Activated naive CD4-positive, alpha-beta T cell treated with anti-CD3 and anti-CD28 coated beads, Interleukin-2, amount 50 U/mL, for 72 hours (primary cell): ENCODE data around the gene ATXN10. TPM values are rescaled to one million over a fixed set of nuclear protein-coding genes. Genes with fewer than 3 reads are reported as not detected.
"Not testable (repeated sequence)": the region's sequence is repeated elsewhere in the genome, so short reads cannot be mapped to it uniquely, and the experiment has no call there.

Source experiments
- ATAC-seq, 2 donors: fragments of 150-1000 bp; cut with Tn5 transposase; 2 replicates each; pipeline ENCODE4 v1.10.0; 2021; ENCODE audit warnings: mild to moderate bottlenecking in 2 of 2, moderate library complexity in 2 of 2
- DNase-seq, 2 donors: peaks; one replicate each; pipeline ENCODE4 v3.0.0; 2021 to 2022; ENCODE audit warnings: low spot score in 2 of 2
- H3K27ac Mint-ChIP-seq, 2 donors: one replicate each; pipeline ENCODE4 v1.8.0; 2022; ENCODE audit warnings: mild to moderate bottlenecking in 2 of 2, mixed read lengths in 2 of 2
- H3K36me3 Mint-ChIP-seq, 2 donors: one replicate each; pipeline ENCODE4 v1.8.0; 2022; ENCODE audit warnings: mixed read lengths in 2 of 2
- H3K9me3 Mint-ChIP-seq, 2 donors: one replicate each; pipeline ENCODE4 v1.8.0; 2022; ENCODE audit warnings: mixed read lengths in 2 of 2
- total RNA-seq, 2 donors: library from RNA; stranded (reverse); gene quantifications; one replicate each; pipeline ENCODE4 v1.2.3, GENCODE V29; 2022

ATXN10 gene
- total RNA-seq, 2 donors from 2014 or later: 60.1 to 90.7 TPM

- ATAC-seq, H3K27ac Mint-ChIP-seq, H3K9me3 Mint-ChIP-seq, DNase-seq: not testable (repeated sequence)
- peaks cover 16% of the 10 kb centered on the region in 2 donors for H3K36me3 Mint-ChIP-seq
Measured at GRCh38 chr22:45670363-45670762, 1.3 kb upstream of the ATXN10 start.

- peaks cover 16 to 20% of the 10 kb centered on the region in 2 donors for H3K36me3 Mint-ChIP-seq
- H3K9me3 Mint-ChIP-seq: no peaks in the 10 kb centered on the region
- ATAC-seq (no peak), DNase-seq (peak in 1 of 2 donors; percentile 7)
- H3K27ac Mint-ChIP-seq: peak overlapping the region; percentile 45 to 92
Measured at GRCh38 chr22:45670981-45671782, 452 bp upstream of the ATXN10 start.

GRCh38 chr22:45672564-45673481 lies 1.2 kb downstream of the ATXN10 start:
- DNase-seq (no peak), ATAC-seq (peak in 1 of 2 donors; percentile 15)
- Mint-ChIP-seq H3K9me3 (no peaks in the 10 kb centered on the region), H3K36me3 (peaks cover 12 to 20% of the 10 kb centered on the region in 2 donors), H3K27ac (peak overlapping the region; percentile 92 to 97)

DNA sequence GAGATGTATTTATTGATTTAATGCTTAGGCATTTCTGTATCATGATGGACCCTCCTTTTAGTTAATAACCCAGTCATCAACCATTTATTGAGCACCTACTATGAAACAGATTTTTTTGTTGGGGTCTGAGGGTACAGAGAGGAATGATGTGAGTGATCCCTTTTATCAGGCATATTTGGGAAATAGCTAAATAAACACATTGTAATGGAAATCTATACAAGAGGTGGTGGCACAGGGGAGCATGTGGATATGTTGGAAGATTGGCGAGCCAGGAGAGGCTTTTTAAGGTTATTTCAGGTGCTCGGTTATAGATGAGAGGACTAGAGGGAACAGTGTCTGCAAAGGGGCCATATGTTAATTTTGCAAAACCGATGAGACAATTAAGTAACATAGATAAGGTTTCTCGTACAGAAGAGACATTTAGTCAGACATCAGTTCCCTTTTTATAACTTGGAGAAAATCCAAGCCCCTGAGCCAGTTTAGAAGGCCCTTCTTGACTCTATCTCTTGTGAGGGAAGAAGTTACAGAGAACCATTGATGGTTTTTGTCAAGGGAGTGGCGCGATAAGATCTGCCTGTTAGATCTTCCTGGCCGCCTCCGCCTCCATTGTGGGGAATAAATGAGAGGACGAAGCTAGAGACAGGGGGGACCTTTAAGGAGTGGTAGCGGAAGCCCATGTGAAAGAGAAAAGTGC lies 2.0 kb downstream of the ATXN10 start:
- Mint-ChIP-seq H3K36me3 (peaks cover 12 to 20% of the 10 kb centered on the region in 2 donors), H3K9me3 (no peaks in the 10 kb centered on the region), H3K27ac (peak overlapping the region; percentile 87 to 92)
- DNase-seq (no peak), ATAC-seq (no peak)

DNA sequence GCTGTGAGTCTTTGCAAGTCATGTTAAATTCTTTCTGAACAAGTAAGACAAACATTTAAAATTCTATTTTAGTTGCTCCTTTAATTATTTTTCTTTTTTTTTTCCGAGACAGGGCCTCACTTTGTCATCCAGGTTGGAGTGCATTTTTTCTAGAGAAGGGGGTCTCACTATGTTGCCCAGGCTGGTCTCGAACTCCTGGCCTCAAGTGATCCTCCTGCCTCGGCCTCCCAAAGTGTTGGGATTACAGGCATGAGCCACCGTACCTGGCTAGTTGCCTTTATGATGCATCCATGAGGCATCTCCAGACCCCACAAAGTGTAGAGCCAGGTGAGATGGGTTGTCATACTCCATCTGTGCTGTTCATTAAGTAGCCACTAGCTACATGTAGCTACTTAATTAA lies 4.4 kb downstream of the ATXN10 start:
- DNase-seq (no peak), ATAC-seq (no peak)
- H3K9me3 Mint-ChIP-seq: no peaks in the 10 kb centered on the region
- peaks cover 12 to 20% of the 10 kb centered on the region in 2 donors for H3K36me3 Mint-ChIP-seq
- no peak overlapping the region for H3K27ac Mint-ChIP-seq

- H3K9me3 Mint-ChIP-seq: no peaks in the 10 kb centered on the region
- ATAC-seq (no peak), DNase-seq (no peak)
- no peak overlapping the region for H3K27ac Mint-ChIP-seq
- peaks cover 12 to 20% of the 10 kb centered on the region in 2 donors for H3K36me3 Mint-ChIP-seq
Measured at GRCh38 chr22:45677063-45677462, 5.4 kb downstream of the ATXN10 start.

DNA sequence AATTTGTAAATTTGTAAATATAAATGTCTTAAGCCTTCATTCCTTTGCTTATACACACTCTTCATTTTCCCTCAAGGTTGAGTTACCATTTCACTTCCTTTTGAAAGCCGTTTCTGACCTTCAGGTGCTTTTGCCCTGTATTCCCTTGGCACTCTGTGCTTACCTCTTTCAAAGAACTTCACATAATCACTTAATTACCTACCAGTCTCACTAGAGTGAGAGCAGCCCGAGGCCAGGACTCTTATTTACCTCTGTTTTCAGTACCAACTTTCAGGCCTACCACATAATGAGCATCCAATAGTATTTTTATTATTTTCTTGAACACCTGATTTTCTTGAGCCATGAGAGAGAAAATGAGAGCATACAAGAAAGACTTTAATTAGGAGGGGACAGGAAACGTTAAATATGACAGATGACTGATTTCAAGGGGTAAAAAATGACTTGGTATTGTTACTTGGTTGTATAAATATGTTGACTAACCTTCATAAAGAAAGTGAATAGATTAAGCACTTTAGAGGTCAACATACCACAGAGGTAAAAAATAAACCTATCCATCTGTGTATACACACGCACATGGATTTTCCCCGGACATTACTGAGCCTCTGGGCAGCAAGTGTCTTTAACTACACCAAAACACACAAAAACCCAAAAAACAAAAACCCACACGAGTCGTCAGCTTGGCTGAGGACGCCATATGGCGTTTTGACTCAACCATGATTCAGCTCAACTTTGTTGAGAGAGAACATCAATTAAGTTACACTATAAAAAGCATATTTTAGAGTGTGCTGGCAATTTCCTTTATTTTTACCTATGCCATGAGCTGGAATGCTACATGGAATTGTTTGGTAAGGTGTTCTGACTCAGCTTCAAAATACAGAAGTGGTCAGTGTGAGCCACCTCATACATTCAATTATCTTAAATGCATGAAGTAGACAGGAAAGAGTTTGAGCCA lies 7.6 kb downstream of the ATXN10 start:
- Mint-ChIP-seq H3K9me3 (no peaks in the 10 kb centered on the region), H3K36me3 (peaks cover 0 to 8% of the 10 kb centered on the region in 2 donors), H3K27ac (no peak overlapping the region)
- ATAC-seq (no peak), DNase-seq (no peak)

- H3K27ac Mint-ChIP-seq: no peak overlapping the region
Measured at GRCh38 chr22:45680932-45681700, 9.5 kb downstream of the ATXN10 start.

GRCh38 chr22:45682064-45682463 lies 10.4 kb downstream of the ATXN10 start:
- DNase-seq (no peak), ATAC-seq (no peak)
- Mint-ChIP-seq H3K36me3 (no peaks in the 10 kb centered on the region), H3K9me3 (no peaks in the 10 kb centered on the region), H3K27ac (no peak overlapping the region)

More at GRCh38 chr22:45680932-45681700, 9.5 kb downstream of the ATXN10 start:
- H3K36me3 Mint-ChIP-seq: no peaks in the 10 kb centered on the region
- ATAC-seq (no peak), DNase-seq (no peak)
- no peaks in the 10 kb centered on the region for H3K9me3 Mint-ChIP-seq

- not testable (repeated sequence) for H3K9me3 Mint-ChIP-seq, ATAC-seq, H3K27ac Mint-ChIP-seq, H3K36me3 Mint-ChIP-seq, DNase-seq
Measured at GRCh38 chr22:45682773-45683172, 11.1 kb downstream of the ATXN10 start.

- no peaks in the 10 kb centered on the region for H3K36me3 Mint-ChIP-seq
- no peaks in the 10 kb centered on the region for H3K9me3 Mint-ChIP-seq
- no peak overlapping the region for H3K27ac Mint-ChIP-seq
- no peak for ATAC-seq
- DNase-seq: no peak
Measured at GRCh38 chr22:45683248-45683647, 11.6 kb downstream of the ATXN10 start.

- ATAC-seq (no peak), DNase-seq (no peak)
- Mint-ChIP-seq H3K9me3 (no peaks in the 10 kb centered on the region), H3K27ac (no peak overlapping the region), H3K36me3 (no peaks in the 10 kb centered on the region)
Measured at GRCh38 chr22:45683680-45684079, 12.0 kb downstream of the ATXN10 start.

- H3K9me3 Mint-ChIP-seq: no peaks in the 10 kb centered on the region
- DNase-seq: no peak
- ATAC-seq: no peak
- no peaks in the 10 kb centered on the region for H3K36me3 Mint-ChIP-seq
- no peak overlapping the region for H3K27ac Mint-ChIP-seq
Measured at GRCh38 chr22:45684169-45684568, 12.5 kb downstream of the ATXN10 start.

GRCh38 chr22:45684752-45685574 lies 13.3 kb downstream of the ATXN10 start:
- no peak for ATAC-seq

More at GRCh38 chr22:45684752-45685574, 13.3 kb downstream of the ATXN10 start:
- no peak overlapping the region for H3K27ac Mint-ChIP-seq
- DNase-seq: no peak
- H3K9me3 Mint-ChIP-seq: no peaks in the 10 kb centered on the region
- H3K36me3 Mint-ChIP-seq: peaks cover 0 to under 1% of the 10 kb centered on the region in 2 donors
